Activated T-helper 2 cell treated with anti-CD3 and anti-CD28 coated beads, Interferon-gamma antibody, Interleukin-2, Interleukin-4, amounts not matched to agents 10 μg/mL and 5 μg/mL and 100 μg/mL, durations not matched to agents 14 hours and 24 hours and 36 hours (primary cell): Measurements from ENCODE around the gene CFC1. TPM values are rescaled to one million over a fixed set of nuclear protein-coding genes. Genes with fewer than 3 reads are reported as not detected.
"Not testable (repeated sequence)": the region's sequence is repeated elsewhere in the genome, so short reads cannot be mapped to it uniquely, and the experiment has no call there.

Experiments
- DNase-seq: peaks from one replicate; pipeline ENCODE4 v3.0.0; 2021; ENCODE audit warnings: low spot score
- H3K27ac Mint-ChIP-seq: one replicate; pipeline ENCODE4 v1.8.0; 2021; ENCODE audit warnings: mixed read lengths
- H3K27me3 Mint-ChIP-seq: one replicate; pipeline ENCODE4 v1.8.0; 2021; ENCODE audit warnings: low read depth, mixed read lengths
- H3K36me3 Mint-ChIP-seq: one replicate; pipeline ENCODE4 v1.8.0; 2021; ENCODE audit warnings: low read depth, mixed read lengths
- H3K4me1 Mint-ChIP-seq: one replicate; pipeline ENCODE4 v1.8.0; 2021; ENCODE audit warnings: low read depth, mixed read lengths
- H3K4me3 Mint-ChIP-seq: one replicate; pipeline ENCODE4 v1.8.0; 2021; ENCODE audit warnings: low read depth, mild to moderate bottlenecking, moderate library complexity, mixed read lengths
- H3K9me3 Mint-ChIP-seq: one replicate; pipeline ENCODE4 v1.8.0; 2021; ENCODE audit warnings: mixed read lengths
- intact Hi-C: fragments of 100-400 bp; cut with micrococcal nuclease; formaldehyde crosslinking; loops from one replicate; pipeline ENCODE4 v1.15.1; 2023
- total RNA-seq: library from RNA; stranded (reverse); gene quantifications from 2 replicates; pipeline ENCODE4 v1.2.3, GENCODE V29; 2022

Gene CFC1
- total RNA-seq, 1 donor from 2014 or later = not detected

GRCh38 chr2:130574230-130574629 is 25.1 kb downstream of the CFC1 start:
- H3K4me3 Mint-ChIP-seq, H3K9me3 Mint-ChIP-seq, H3K27ac Mint-ChIP-seq, H3K4me1 Mint-ChIP-seq, H3K36me3 Mint-ChIP-seq, H3K27me3 Mint-ChIP-seq, DNase-seq, intact Hi-C loops: not testable (repeated sequence)

GRCh38 chr2:130571929-130572328 is 27.4 kb downstream of the CFC1 start:
- H3K27ac Mint-ChIP-seq, H3K9me3 Mint-ChIP-seq: not testable (repeated sequence)

GRCh38 chr2:130566165-130566564 is 33.2 kb downstream of the CFC1 start:
- H3K4me3 Mint-ChIP-seq, H3K4me1 Mint-ChIP-seq, intact Hi-C loops, H3K27me3 Mint-ChIP-seq, DNase-seq, H3K9me3 Mint-ChIP-seq, H3K36me3 Mint-ChIP-seq, H3K27ac Mint-ChIP-seq: not testable (repeated sequence)

More at GRCh38 chr2:130571929-130572328, 27.4 kb downstream of the CFC1 start:
- H3K27me3 Mint-ChIP-seq, H3K4me3 Mint-ChIP-seq, intact Hi-C loops, H3K36me3 Mint-ChIP-seq, H3K4me1 Mint-ChIP-seq, DNase-seq: not testable (repeated sequence)

- intact Hi-C loops, H3K4me1 Mint-ChIP-seq, H3K36me3 Mint-ChIP-seq, H3K27ac Mint-ChIP-seq, H3K9me3 Mint-ChIP-seq, DNase-seq, H3K4me3 Mint-ChIP-seq, H3K27me3 Mint-ChIP-seq: not testable (repeated sequence)
Measured at GRCh38 chr2:130556441-130556840, 42.9 kb downstream of the CFC1 start.

- H3K4me1 Mint-ChIP-seq, intact Hi-C loops, H3K9me3 Mint-ChIP-seq, H3K36me3 Mint-ChIP-seq, H3K27me3 Mint-ChIP-seq, H3K27ac Mint-ChIP-seq, H3K4me3 Mint-ChIP-seq, DNase-seq: not testable (repeated sequence)
Measured at GRCh38 chr2:130554178-130554577, 45.2 kb downstream of the CFC1 start.

GRCh38 chr2:130549475-130549874 is 49.9 kb downstream of the CFC1 start:
- not testable (repeated sequence) for H3K4me3 Mint-ChIP-seq, DNase-seq, H3K4me1 Mint-ChIP-seq

GRCh38 chr2:130548418-130548817 is 51.0 kb downstream of the CFC1 start:
- H3K4me3 Mint-ChIP-seq, H3K27ac Mint-ChIP-seq, H3K9me3 Mint-ChIP-seq, DNase-seq, H3K27me3 Mint-ChIP-seq, intact Hi-C loops, H3K4me1 Mint-ChIP-seq, H3K36me3 Mint-ChIP-seq: not testable (repeated sequence)

More at GRCh38 chr2:130549475-130549874, 49.9 kb downstream of the CFC1 start:
- H3K27ac Mint-ChIP-seq, H3K27me3 Mint-ChIP-seq, H3K9me3 Mint-ChIP-seq, intact Hi-C loops, H3K36me3 Mint-ChIP-seq: not testable (repeated sequence)

- H3K9me3 Mint-ChIP-seq, H3K27ac Mint-ChIP-seq, H3K4me1 Mint-ChIP-seq, H3K4me3 Mint-ChIP-seq, intact Hi-C loops, DNase-seq, H3K27me3 Mint-ChIP-seq, H3K36me3 Mint-ChIP-seq: not testable (repeated sequence)
Measured at GRCh38 chr2:130544978-130545377, 54.4 kb downstream of the CFC1 start.

GRCh38 chr2:130543785-130544528 is 55.4 kb downstream of the CFC1 start:
- H3K4me1 Mint-ChIP-seq, H3K27me3 Mint-ChIP-seq, DNase-seq, H3K27ac Mint-ChIP-seq, H3K9me3 Mint-ChIP-seq, H3K4me3 Mint-ChIP-seq, intact Hi-C loops, H3K36me3 Mint-ChIP-seq: not testable (repeated sequence)

- H3K36me3 Mint-ChIP-seq, H3K4me3 Mint-ChIP-seq, DNase-seq, H3K27me3 Mint-ChIP-seq, H3K27ac Mint-ChIP-seq, intact Hi-C loops, H3K4me1 Mint-ChIP-seq, H3K9me3 Mint-ChIP-seq: not testable (repeated sequence)
Measured at GRCh38 chr2:130542789-130543188, 56.6 kb downstream of the CFC1 start.

Other genes with a start within 250 kb of the CFC1 start
- 72.6 and 72.9 TPM in 2 replicates for gene PTPN18, start 243.5 kb downstream of the CFC1 start, total RNA-seq
- not detected in 2 replicates for gene POTEI, start 90.2 kb downstream of the CFC1 start, total RNA-seq
- gene CFC1B, start 78.4 kb downstream of the CFC1 start, total RNA-seq = not detected in 2 replicates
- not detected in 2 replicates for gene POTEJ, start 11.9 kb upstream of the CFC1 start, total RNA-seq
- not detected in 2 replicates for gene GPR148, start 129.5 kb upstream of the CFC1 start, total RNA-seq
- not detected in 2 replicates for gene AMER3, start 156.0 kb upstream of the CFC1 start, total RNA-seq
- 0.11 and 0.30 TPM in 2 replicates for gene ARHGEF4, start 237.3 kb upstream of the CFC1 start, total RNA-seq